ENCODE results near the gene WDR1. TPM values are rescaled to one million over a fixed set of nuclear protein-coding genes. Genes with fewer than 3 reads are reported as not detected.

The WDR1 gene
- total and polyA plus RNA-seq, 10 of the 15 experiments (the other 5 are each of a cell fraction or from before 2014, with no cell fraction given): 28.5 to 397 (median 290) TPM

GRCh38 chr4:10100734-10101216, 15.8 kb downstream of the WDR1 start:
- TF ChIP-seq TAF1 (IDR thresholded peaks at IDR 0.05; ENCODE audit: borderline replicate concordance, low read depth, low read length) (no peak), NR2F1 (conservative IDR thresholded peaks at IDR 0.05) (no peak), CREB1 (IDR thresholded peaks at IDR 0.05; ENCODE audit: low read depth) (no peak), POLR2AphosphoS5 (IDR thresholded peaks at IDR 0.05; ENCODE audit: low read length) (peak; percentile 55; the same call in 1 of the 2 replicates), NFYB (IDR thresholded peaks at IDR 0.05; ENCODE audit: insufficient read depth, low read depth, low read length) (no peak), USF1 (IDR thresholded peaks at IDR 0.05; ENCODE audit: borderline replicate concordance, extremely low read length, insufficient read depth, low read depth, low read length) (peak; percentile 22)
- TF ChIP-seq, protein P1, sequence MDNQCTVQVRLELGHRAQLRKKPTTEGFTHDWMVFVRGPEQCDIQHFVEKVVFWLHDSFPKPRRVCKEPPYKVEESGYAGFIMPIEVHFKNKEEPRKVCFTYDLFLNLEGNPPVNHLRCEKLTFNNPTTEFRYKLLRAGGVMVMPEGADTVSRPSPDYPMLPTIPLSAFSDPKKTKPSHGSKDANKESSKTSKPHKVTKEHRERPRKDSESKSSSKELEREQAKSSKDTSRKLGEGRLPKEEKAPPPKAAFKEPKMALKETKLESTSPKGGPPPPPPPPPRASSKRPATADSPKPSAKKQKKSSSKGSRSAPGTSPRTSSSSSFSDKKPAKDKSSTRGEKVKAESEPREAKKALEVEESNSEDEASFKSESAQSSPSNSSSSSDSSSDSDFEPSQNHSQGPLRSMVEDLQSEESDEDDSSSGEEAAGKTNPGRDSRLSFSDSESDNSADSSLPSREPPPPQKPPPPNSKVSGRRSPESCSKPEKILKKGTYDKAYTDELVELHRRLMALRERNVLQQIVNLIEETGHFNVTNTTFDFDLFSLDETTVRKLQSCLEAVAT (IDR thresholded peaks at IDR 0.05): no peak
- Histone ChIP-seq H3K4me1 (ENCODE audit: control insufficient read depth, insufficient read depth, low read length) (peaks cover 17% of the 10 kb centered on the region), H4K20me1 (ENCODE audit: control insufficient read depth, insufficient read depth) (peaks cover 24% of the 10 kb centered on the region), H3K4me2 (ENCODE audit: control insufficient read depth, insufficient read depth) (no peak overlapping the region), H3K4me3 (no peak overlapping the region), H3K9me3 (replicated peaks; ENCODE audit: control insufficient read depth, insufficient read depth, low read length) (no peaks in the 10 kb centered on the region), H3K9ac (ENCODE audit: control insufficient read depth, insufficient read depth, low read length) (no peak overlapping the region), H3K27ac (ENCODE audit: control insufficient read depth, insufficient read depth) (no peak overlapping the region), H2AFZ (ENCODE audit: control insufficient read depth, low read depth, low read length) (no peak overlapping the region), H3K36me3 (ENCODE audit: control insufficient read depth in 2 of 2, insufficient read depth in 2 of 2, low read length in 1 of 2) (peaks cover 48 to 75% of the 10 kb centered on the region in 2 experiments), H3K27me3 (replicated peaks in 1 of 2; ENCODE audit: control insufficient read depth in 2 of 2, insufficient read depth in 2 of 2, low read length in 1 of 2) (no peaks in the 10 kb centered on the region), H3K79me2 (ENCODE audit: control insufficient read depth, insufficient read depth, low read length) (peaks cover 34% of the 10 kb centered on the region)
- ChIA-PET POLR2A (no interaction called here), RAD21 (ENCODE audit: unreplicated experiment) (no interaction called here), SMC1A (ENCODE audit: uncharacterized antibody, unreplicated experiment) (no interaction called here), CTCF (interaction anchor here (0.9 kb wide), 1 partner anchor 12 kb away, joined by 3 read pairs; no protein-coding TSS in a partner anchor)
- 60% methylated on average over 12 of the region's 12 CpGs for WGBS (ENCODE audit: insufficient coverage, insufficient replicate concordance, low lambda C conversion rate, missing lambda C conversion rate)
- DNase-seq (ENCODE audit: low read depth, low spot score): no peak
- FAIRE-seq: no peak
- no TSS peak for BruUV-seq (replicated peaks)
- no peak for ATAC-seq
- in situ Hi-C loops (cut with MboI): no loop called here
- intact Hi-C loops (cut with micrococcal nuclease; ENCODE audit: unreplicated experiment): no loop called here

All from GM12878 (cell line).